ENCODE results near the gene TRABD2B.

Gene TRABD2B

DNA sequence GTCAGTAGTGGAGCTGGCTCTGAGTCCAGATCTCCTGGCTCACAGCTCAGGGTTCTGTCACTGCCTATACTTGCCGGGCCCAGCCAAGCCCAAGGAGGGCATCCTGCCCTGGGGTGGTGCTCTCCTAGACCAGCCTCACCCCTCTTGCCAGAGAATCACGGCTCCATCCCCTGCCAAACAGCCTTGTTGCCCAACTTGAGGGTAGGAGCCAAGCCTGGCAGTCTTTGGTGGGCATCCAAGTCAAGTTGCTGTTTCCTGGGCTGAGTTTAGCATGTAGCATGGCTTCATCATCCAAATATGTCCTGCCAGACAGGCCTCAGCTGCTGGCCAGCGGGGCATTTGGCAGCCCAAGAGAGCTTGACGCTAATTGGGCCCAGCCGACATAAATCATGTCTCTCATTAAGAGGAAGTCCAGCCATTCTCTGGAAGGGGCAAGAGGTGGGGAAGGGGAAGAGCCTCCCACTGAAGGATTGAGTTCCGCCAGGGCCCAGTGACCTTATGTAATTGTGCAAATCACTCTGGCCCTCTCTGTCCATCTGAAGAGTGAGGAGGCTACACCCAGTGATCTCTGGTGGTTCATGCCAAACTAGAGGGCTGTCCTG is 22.6 kb upstream of the TRABD2B start:
- no peak for DNase-seq

GRCh38 chr1:48018799-48019198 is 21.6 kb upstream of the TRABD2B start:
- DNase-seq: no peak

- no peak for DNase-seq
Measured at GRCh38 chr1:48017716-48018115, 20.5 kb upstream of the TRABD2B start.

- no peak for DNase-seq
Measured at GRCh38 chr1:48016515-48016914, 19.3 kb upstream of the TRABD2B start.

GRCh38 chr1:48013270-48013669 is 16.1 kb upstream of the TRABD2B start:
- no peak for DNase-seq

DNA sequence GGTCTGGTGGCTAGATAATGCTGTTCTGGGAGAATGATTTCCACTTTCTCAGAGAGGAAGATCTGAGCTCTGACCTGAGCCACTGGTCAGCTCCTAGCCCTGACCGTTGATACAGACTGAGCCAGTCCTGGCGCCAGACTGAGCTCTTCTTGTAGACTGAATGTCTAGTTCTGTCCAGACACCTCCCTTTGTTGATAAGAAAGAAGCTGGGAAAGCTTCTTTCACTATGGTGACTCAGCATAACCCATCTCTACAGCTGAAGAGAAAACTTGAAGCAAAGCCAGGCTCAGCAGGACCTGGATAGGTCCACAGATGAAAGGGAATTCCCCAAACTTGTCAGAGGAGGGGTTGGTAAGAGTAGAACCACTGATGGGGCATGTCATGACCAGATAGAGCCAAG is 9.9 kb upstream of the TRABD2B start:
- no peak for DNase-seq

- DNase-seq: no peak
Measured at GRCh38 chr1:48006264-48006663, 9.1 kb upstream of the TRABD2B start.

DNA sequence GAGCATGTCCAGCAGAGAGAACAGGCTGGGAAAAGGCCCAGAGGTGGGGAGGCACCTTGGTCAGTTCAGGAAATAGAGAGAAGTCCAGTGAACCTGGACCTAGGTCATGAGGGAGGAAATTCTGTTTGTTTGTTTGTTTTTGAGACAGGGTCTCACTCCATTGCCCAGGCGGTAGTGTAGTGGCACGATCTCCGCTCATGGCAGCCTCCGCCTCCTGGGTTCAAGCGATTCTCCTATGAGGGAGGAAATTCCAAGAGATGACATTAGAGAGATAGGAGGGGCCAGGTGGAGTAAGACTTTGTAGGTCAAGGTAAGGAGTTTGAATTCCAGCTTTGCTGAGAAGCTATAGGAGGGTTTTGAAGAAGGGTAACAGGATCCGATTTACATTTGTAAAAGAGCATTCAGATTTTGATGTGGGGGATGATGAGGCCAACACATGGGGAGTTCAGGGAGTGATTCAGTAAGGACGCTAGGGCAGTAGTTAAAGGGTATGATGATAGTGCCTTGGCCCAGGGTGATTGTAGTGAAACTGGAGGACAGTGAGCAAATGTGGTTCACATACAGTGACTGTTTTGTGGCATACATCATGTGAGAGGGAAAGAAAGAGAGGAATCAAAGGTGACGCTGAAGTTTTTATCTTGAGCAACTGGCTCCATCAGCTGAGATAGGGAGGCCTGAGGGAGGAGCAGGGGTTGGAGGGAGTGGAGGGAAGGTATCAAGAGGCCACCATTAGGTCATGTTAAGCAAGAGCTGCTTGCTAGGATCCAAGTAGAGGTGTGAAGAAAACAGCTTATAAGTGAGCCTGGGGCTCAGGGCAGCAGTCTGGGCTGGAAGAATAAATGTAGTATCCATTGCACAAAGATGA is 8.3 kb upstream of the TRABD2B start:
- no peak for DNase-seq

DNA sequence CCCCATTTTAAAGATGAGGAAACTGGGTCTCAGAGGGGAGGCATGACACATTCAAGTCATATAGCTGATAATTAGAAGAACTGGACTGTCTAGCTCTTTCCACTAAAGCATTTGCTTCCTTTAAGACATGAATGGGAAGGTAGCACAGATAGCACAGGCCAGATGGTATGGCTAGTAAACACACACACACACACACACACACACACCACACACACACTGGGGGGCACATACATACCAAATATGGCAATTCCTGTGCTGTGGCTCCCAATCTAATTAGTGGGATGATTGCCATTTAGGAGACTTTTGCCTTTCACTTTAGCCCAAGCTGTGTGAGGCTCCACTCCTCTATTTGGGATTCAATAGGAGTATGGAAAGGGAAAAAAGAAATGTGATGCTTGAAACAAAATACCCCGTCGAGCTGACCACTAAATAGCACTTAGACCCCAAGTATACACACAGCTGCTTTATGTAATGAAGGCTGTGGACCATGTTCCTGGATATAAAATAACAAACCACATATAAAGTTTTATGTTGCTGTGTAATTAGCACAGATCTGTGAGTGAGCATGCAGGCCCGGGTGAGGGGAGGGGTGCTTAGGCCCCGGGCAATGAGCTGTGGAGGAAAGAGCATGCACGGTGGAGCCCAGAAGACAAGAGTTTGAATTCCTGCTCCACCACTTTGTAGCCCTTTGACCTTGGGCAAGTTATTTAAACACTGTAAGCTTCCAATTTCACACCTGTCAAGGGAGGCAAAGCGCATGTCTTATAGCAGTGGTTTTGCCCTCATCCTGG is 6.8 kb upstream of the TRABD2B start:
- DNase-seq: no peak

DNA sequence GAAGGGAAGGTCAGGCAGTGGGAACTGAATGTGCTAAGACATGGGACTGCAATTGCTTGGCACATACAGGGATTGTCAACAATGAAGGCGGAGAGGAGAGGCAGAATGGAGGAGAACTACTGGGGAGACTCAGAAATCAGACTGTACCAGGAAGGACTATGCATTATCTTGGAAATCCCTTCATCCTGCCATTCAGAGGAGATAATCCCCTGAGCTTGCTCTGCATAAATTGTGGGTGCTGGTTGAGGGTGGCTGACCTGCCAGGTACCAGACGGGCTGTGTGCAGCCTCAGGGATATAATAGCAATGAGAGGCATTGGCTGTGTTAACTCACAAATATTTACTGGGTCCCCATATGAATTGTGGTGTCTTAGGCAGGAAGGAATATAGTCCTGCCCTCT is 5.0 kb upstream of the TRABD2B start:
- DNase-seq: no peak

DNA sequence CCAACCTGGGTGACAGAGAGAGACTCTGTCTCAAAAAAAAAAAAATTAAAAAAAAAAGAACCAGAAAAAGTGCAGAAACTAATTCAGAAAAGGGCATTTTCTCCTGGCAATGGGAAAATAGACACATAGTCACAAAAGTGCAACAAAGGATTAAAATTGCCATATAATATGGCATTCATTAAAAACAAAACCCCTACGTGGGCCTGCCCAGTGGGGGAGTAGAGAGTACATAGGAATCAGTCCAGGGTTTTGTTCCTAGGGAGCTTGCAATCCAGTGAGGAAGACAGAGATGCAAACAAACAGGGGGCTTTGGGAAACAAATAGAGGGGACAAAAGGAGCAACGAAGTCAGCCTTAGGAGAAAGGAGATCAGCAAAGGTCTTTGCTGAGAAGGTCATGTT is 4.5 kb upstream of the TRABD2B start:
- DNase-seq: no peak

DNA sequence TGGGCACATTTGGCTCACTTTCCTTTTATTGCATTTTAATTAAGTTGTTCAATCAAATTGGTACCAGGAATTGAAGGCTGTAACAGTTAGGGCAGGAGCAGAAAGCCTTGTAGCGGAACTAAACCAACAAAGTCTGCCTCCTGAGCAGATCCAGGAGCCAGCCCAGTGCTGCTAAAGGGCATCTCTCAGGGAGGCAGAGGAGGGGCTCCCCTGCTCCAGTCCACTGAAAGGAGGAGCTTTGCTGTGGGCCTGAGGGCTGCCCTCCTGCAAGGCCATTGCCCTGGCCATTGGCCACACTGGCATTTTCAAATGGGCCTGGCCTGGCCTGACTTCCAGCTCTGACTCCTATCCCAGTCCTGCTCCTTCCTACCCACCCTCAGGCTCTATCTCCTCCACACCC is 3.7 kb upstream of the TRABD2B start:
- DNase-seq: no peak

DNA sequence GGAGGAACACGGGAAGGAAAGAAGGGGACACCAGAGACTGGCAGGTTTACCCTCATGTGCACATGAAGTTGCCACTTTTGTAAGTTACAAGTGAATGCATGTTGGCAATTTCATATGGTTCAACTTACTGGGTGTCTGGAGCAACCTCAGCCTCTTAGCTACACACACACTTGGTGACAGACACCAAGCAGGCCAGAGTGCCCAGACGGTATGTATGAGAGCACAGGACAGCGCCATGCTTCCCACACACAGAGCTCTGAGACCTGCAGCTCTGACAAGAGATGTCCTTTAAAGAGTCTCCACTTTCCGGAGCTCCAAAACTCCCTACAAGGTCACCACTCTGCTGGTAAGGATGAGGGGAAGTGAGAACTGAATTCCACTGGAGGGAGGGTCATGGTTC is 1.9 kb upstream of the TRABD2B start:
- no peak for DNase-seq

DNA sequence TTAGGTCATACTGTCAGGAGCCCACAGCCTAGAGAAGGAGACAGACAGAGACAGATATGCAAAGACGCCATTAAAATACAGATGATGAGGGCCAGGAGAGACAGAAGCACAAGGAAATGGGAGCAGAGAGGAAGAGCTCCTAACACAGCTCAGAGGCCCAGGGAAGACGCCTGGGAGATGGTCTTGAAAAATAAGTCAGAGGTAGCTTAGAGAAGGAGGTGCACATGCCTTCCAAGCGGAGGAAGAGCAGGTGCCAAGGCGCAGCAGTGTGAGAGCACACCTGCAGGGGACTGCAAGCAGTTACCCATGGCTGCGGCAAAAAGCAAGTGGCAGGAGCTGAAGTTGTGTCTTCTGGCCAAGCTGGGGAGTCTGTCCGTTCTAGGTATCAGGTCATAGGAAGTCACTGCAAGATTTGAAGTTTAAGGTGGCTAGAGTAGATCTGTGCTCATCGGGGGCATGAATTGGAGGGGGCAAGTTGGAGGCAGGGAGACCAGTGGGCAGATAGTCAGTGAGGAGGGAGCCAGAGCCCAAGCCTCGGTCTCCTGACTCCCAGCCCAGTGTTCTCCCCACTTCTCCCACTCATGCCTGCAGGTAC is 1.3 kb upstream of the TRABD2B start:
- no peak for DNase-seq

- no peak for DNase-seq
Measured at GRCh38 chr1:47996406-47997226, 569 bp downstream of the TRABD2B start.

DNA sequence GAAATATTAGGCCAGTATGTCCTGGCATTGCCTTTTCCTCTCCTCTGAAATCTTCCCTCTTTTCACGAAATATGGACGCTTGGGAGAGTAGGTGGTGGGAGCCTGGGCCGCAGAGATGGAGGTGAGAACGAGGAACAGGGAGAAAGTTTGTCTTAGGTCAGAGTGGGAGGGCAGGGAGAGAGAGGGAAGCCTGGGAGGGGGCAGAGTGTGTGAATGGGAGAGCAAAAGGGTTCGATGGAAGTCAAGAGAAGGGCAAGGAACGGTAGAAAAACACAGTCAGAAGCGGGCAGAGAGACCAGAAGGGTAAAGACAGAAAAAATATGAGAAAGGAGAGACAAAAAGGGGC is 1.2 kb downstream of the TRABD2B start:
- no peak for DNase-seq

DNA sequence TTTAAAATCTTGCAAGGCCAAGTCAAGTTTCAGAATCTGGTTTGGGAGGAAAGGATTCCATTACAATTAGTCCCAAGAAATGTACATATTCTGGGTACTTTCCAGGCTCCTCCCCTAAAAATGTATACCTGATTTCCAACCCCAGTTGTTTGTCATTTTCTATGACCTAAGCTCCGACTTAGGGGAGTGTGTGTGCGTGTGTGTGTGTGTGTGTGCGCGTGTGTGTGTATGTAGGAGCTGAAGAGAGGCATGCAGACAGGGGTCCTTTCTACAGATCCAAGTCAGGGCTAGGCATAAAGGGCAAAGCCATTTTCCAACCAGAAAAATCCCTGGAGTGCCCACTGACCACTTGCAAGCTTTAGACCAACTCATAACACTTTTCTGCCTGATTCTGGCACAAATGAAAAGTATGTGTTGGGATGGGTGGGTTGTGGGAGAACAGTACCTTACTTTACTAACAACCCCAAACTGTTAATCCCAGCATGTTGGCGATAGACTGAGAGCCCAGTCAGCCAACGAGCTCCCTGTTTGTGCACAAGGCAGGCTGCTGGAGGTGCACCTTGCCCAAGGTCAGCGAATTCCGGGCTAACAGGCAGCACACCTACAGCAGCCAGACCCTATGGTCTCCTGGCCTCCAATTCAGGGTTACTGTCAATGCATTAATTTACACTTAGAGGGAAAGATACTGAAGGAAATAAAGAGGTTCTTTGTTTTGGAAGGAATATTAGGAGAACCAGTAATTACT is 1.7 kb downstream of the TRABD2B start:
- DNase-seq: no peak

- DNase-seq: no peak
Measured at GRCh38 chr1:47993881-47994625, 3.1 kb downstream of the TRABD2B start.

DNA sequence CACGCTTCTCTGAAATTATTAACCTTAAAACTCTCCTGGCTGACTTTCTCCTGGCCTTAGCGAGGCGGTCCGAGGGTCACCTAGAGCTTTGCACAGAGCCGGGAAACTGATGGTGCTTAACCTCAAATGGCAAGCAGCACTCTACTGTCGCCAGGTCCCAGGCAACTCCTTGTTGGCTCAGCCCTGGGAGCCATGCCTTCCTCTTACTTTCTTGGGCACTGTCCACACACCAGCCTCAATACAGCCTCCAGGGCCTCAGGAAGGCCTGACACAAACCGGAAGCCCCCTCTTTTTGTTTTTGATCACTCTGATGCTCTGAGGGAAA is 3.8 kb downstream of the TRABD2B start:
- no peak for DNase-seq

- DNase-seq: no peak
Measured at GRCh38 chr1:47992720-47993415, 4.3 kb downstream of the TRABD2B start.

GRCh38 chr1:47991673-47992072 is 5.5 kb downstream of the TRABD2B start:
- no peak for DNase-seq
